ENCODE data around the gene VEZT.

GRCh38 chr12:95187865-95188415 is 29.7 kb upstream of the VEZT start:
- TF ChIP-seq, protein P1, sequence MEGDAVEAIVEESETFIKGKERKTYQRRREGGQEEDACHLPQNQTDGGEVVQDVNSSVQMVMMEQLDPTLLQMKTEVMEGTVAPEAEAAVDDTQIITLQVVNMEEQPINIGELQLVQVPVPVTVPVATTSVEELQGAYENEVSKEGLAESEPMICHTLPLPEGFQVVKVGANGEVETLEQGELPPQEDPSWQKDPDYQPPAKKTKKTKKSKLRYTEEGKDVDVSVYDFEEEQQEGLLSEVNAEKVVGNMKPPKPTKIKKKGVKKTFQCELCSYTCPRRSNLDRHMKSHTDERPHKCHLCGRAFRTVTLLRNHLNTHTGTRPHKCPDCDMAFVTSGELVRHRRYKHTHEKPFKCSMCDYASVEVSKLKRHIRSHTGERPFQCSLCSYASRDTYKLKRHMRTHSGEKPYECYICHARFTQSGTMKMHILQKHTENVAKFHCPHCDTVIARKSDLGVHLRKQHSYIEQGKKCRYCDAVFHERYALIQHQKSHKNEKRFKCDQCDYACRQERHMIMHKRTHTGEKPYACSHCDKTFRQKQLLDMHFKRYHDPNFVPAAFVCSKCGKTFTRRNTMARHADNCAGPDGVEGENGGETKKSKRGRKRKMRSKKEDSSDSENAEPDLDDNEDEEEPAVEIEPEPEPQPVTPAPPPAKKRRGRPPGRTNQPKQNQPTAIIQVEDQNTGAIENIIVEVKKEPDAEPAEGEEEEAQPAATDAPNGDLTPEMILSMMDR (IDR thresholded peaks at IDR 0.05), result no peak
- no peak for TF ChIP-seq EP300 (IDR thresholded peaks at IDR 0.05)
